CD14-positive monocyte (primary cell): ENCODE results near the gene REV3L. TPM values are rescaled to one million over a fixed set of nuclear protein-coding genes. Genes with fewer than 3 reads are reported as not detected.

Experiments used
- DNase-seq, 3 donors: peaks; one replicate each; pipeline ENCODE4 v3.0.0-alpha.2; 2011 to 2022
- H2AFZ ChIP-seq: 2 replicates; pipeline ENCODE4 v1.6.0; 2012; ENCODE audit warnings: mild to moderate bottlenecking, low read depth, low read length, inconsistent platforms; ENCODE audit not compliant: insufficient read depth, poor library complexity, severe bottlenecking
- H3K27ac ChIP-seq, 2 donors: 1 replicate in 1 of 2; 2 replicates in 1 of 2; pipeline ENCODE4 v1.5.1; 2012 to 2013; ENCODE audit warnings: low read length in 2 of 2, control low read depth in 1 of 2, inconsistent platforms in 1 of 2, low read depth in 1 of 2, mild to moderate bottlenecking in 1 of 2
- H3K27me3 ChIP-seq, 2 donors: one replicate each; pipeline versions ENCODE4 v1.6.0 to v1.6.1; 2011 to 2013; ENCODE audit warnings: low read length in 2 of 2; ENCODE audit not compliant: control insufficient read depth in 2 of 2, insufficient read depth in 2 of 2
- H3K36me3 ChIP-seq, 2 donors: replicated peaks in 1 of 2; 1 replicate in 1 of 2; 2 replicates in 1 of 2; pipeline versions ENCODE4 v1.5.1 to v1.6.1; 2012 to 2013; ENCODE audit warnings: low read length in 2 of 2, control low read depth in 1 of 2, inconsistent platforms in 1 of 2, mild to moderate bottlenecking in 1 of 2; ENCODE audit not compliant: insufficient read depth in 2 of 2, control insufficient read depth in 1 of 2
- H3K4me1 ChIP-seq, 2 donors: 1 replicate in 1 of 2; 2 replicates in 1 of 2; pipeline versions ENCODE4 v1.5.1 to v1.6.1; 2012 to 2013; ENCODE audit warnings: low read length in 2 of 2, control low read depth in 1 of 2, inconsistent platforms in 1 of 2, mild to moderate bottlenecking in 1 of 2, moderate library complexity in 1 of 2; ENCODE audit not compliant: insufficient read depth in 2 of 2, control insufficient read depth in 1 of 2
- H3K4me2 ChIP-seq: replicated peaks from 2 replicates; pipeline ENCODE3; 2012; ENCODE audit warnings: low read length, moderate library complexity, mild to moderate bottlenecking; ENCODE audit not compliant: poor library complexity, severe bottlenecking; ENCODE audit errors: extremely low read depth
- H3K4me3 ChIP-seq, 3 experiments: fragments of 200-600 bp in 1 of 3; sonication (generic) in 1 of 3; replicated peaks in 1 of 3; 1 replicate in 2 of 3; 2 replicates in 1 of 3; pipeline ENCODE4 v1.5.1; 2011 to 2013; ENCODE audit warnings: low read length in 3 of 3, mild to moderate bottlenecking in 3 of 3, control low read depth in 2 of 3, low read depth in 2 of 3, inconsistent platforms in 1 of 3, moderate library complexity in 1 of 3
- H3K79me2 ChIP-seq: 2 replicates; pipeline ENCODE4 v1.6.0; 2012; ENCODE audit warnings: mild to moderate bottlenecking, control low read depth, inconsistent platforms, low read length, moderate library complexity; ENCODE audit not compliant: insufficient read depth
- H3K9ac ChIP-seq: 2 replicates; pipeline ENCODE4 v1.6.0; 2017; ENCODE audit warnings: low read length, mild to moderate bottlenecking; ENCODE audit not compliant: insufficient read depth, poor library complexity, severe bottlenecking
- H3K9me3 ChIP-seq, 2 donors: replicated peaks in 1 of 2; 1 replicate in 1 of 2; 2 replicates in 1 of 2; pipeline versions ENCODE4 v1.5.1 to v1.6.1; 2012 to 2013; ENCODE audit warnings: low read length in 2 of 2, control low read depth in 1 of 2; ENCODE audit not compliant: control insufficient read depth in 1 of 2, insufficient read depth in 1 of 2
- H4K20me1 ChIP-seq: 2 replicates; pipeline ENCODE4 v1.6.0; 2012; ENCODE audit warnings: mild to moderate bottlenecking, low read length, control low read depth, moderate library complexity; ENCODE audit not compliant: insufficient read depth
- H3K27ac Mint-ChIP-seq, 7 donors: one replicate each; pipeline ENCODE4 v1.8.0; 2020; ENCODE audit warnings: mild to moderate bottlenecking in 7 of 7, mixed read lengths in 7 of 7, moderate library complexity in 6 of 7, inconsistent platforms in 2 of 7
- H3K27me3 Mint-ChIP-seq, 3 donors: one replicate each; pipeline ENCODE4 v1.8.0; 2021 to 2022; ENCODE audit warnings: low read depth in 3 of 3, mild to moderate bottlenecking in 3 of 3, mixed read lengths in 3 of 3, moderate library complexity in 3 of 3, inconsistent platforms in 1 of 3
- H3K36me3 Mint-ChIP-seq, 2 donors: one replicate each; pipeline ENCODE4 v1.8.0; 2020; ENCODE audit warnings: mixed read lengths in 2 of 2, inconsistent platforms in 1 of 2, mild to moderate bottlenecking in 1 of 2
- H3K4me1 Mint-ChIP-seq: one replicate; pipeline ENCODE4 v1.8.0; 2020; ENCODE audit warnings: mild to moderate bottlenecking, mixed read lengths
- H3K4me3 Mint-ChIP-seq, 2 donors: one replicate each; pipeline ENCODE4 v1.8.0; 2020; ENCODE audit warnings: mild to moderate bottlenecking in 2 of 2, mixed read lengths in 2 of 2, moderate library complexity in 1 of 2
- H3K9me3 Mint-ChIP-seq, 7 donors: one replicate each; pipeline ENCODE4 v1.8.0; 2020 to 2022; ENCODE audit warnings: mixed read lengths in 7 of 7, mild to moderate bottlenecking in 6 of 7, moderate library complexity in 6 of 7, inconsistent platforms in 2 of 7
- WGBS: methylation state at CpG from one replicate; pipeline ENCODE4 v1.1.5; 2013; ENCODE audit warnings: missing lambda C conversion rate; ENCODE audit not compliant: insufficient coverage; 5-methylcytosine and 5-hydroxymethylcytosine counted together
- intact Hi-C, 2 donors: fragments of 100-400 bp; cut with micrococcal nuclease; formaldehyde crosslinking; loops; one replicate each; pipeline versions ENCODE4 v1.15.0 to v1.15.1; 2023
- polyA plus RNA-seq, 3 donors: library from polyadenylated mRNA; depleted of rRNA in 1 of 3; unstranded in 2 of 3; stranded (reverse) in 1 of 3; fragments of 300-500 nt in 2 of 3; fragments of >200 nt in 1 of 3; fragmentation: Illumina TruSeq in 2 of 3; gene quantifications; 1 replicate in 2 of 3; 2 replicates in 1 of 3; pipeline ENCODE4 v1.2.3, GENCODE V29; 2012 to 2021
- TF ChIP-seq, protein P1 (sequence below): fragments of 200-600 bp; IDR thresholded peaks from one replicate; pipeline ENCODE4 v1.8.0; 2022; ENCODE audit warnings: antibody characterized with exemption, mild to moderate bottlenecking

The REV3L gene
- polyA plus RNA-seq, 3 donors = 3.4 to 5.7 (median 4.9) TPM

DNA sequence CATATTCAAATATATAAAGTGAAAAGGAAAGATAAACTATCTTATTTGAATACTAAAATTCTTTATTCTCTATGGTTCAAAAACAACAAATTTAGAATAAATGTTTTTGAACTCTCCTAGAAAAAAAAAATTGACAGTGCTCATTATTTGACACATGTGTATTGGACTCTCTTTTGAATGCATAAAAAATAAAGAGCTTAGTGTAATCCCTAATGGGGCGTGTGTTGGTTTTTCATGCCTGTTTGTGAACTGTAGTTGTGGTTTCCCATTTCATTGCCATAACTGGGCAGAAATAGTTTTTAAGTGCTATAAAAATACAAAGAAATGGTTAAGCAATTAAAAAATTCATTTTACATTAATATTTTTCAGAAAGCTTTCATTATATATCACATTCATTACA lies 101.3 kb downstream of the REV3L start:
- TF ChIP-seq, protein P1, sequence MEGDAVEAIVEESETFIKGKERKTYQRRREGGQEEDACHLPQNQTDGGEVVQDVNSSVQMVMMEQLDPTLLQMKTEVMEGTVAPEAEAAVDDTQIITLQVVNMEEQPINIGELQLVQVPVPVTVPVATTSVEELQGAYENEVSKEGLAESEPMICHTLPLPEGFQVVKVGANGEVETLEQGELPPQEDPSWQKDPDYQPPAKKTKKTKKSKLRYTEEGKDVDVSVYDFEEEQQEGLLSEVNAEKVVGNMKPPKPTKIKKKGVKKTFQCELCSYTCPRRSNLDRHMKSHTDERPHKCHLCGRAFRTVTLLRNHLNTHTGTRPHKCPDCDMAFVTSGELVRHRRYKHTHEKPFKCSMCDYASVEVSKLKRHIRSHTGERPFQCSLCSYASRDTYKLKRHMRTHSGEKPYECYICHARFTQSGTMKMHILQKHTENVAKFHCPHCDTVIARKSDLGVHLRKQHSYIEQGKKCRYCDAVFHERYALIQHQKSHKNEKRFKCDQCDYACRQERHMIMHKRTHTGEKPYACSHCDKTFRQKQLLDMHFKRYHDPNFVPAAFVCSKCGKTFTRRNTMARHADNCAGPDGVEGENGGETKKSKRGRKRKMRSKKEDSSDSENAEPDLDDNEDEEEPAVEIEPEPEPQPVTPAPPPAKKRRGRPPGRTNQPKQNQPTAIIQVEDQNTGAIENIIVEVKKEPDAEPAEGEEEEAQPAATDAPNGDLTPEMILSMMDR = no peak
- H2AFZ ChIP-seq = no peak overlapping the region
- H3K4me1 ChIP-seq = no peaks in the 10 kb centered on the region
- H3K79me2 ChIP-seq = no peaks in the 10 kb centered on the region
- H3K4me2 ChIP-seq = no peak overlapping the region
- no peaks in the 10 kb centered on the region for H3K9me3 Mint-ChIP-seq
- no peaks in the 10 kb centered on the region for H3K27me3 Mint-ChIP-seq
- intact Hi-C loops = no loop called here
- H3K9ac ChIP-seq = no peak overlapping the region
- H3K27ac Mint-ChIP-seq = no peak overlapping the region
- no peak for DNase-seq
- H3K9me3 ChIP-seq = no peaks in the 10 kb centered on the region
- peaks cover 17 to 50% of the 10 kb centered on the region in 2 donors for H3K36me3 ChIP-seq
- H3K27me3 ChIP-seq = no peaks in the 10 kb centered on the region
- no peaks in the 10 kb centered on the region for H4K20me1 ChIP-seq
- no CpG with 5 or more reads among the region's 1 CpG for WGBS
- H3K4me1 Mint-ChIP-seq = no peaks in the 10 kb centered on the region
- no peak overlapping the region for H3K4me3 ChIP-seq
- peaks cover 44 to 46% of the 10 kb centered on the region in 2 donors for H3K36me3 Mint-ChIP-seq
- no peak overlapping the region for H3K27ac ChIP-seq
- H3K4me3 Mint-ChIP-seq = no peak overlapping the region

DNA sequence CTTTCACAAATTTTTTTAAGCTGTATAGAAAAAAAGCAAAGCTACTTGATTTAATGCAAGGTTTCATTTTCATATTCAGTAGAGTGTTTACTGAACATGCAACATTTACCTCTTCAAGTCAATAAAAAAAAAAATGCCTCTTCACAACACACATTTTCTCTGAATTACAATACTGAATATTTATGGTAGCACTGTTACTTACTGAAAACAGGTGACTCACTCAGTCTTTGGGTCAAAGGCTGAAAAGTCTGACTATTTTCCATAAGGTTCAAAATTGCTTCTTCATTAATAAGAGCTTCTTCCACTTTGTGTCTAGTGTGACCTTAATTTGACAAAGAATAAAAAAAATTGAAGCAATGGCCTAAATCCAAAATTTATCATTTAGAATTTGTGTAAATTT lies 101.9 kb downstream of the REV3L start:
- H3K27ac Mint-ChIP-seq = no peak overlapping the region
- no peaks in the 10 kb centered on the region for H3K4me1 ChIP-seq
- H3K4me3 Mint-ChIP-seq = no peak overlapping the region
- no peak for DNase-seq
- no peaks in the 10 kb centered on the region for H3K4me1 Mint-ChIP-seq
- H3K4me2 ChIP-seq = no peak overlapping the region
- H3K79me2 ChIP-seq = no peaks in the 10 kb centered on the region
- intact Hi-C loops = no loop called here
- no peak overlapping the region for H3K4me3 ChIP-seq
- H3K27me3 ChIP-seq = no peaks in the 10 kb centered on the region
- peaks cover 48 to 51% of the 10 kb centered on the region in 2 donors for H3K36me3 Mint-ChIP-seq
- no peak overlapping the region for H2AFZ ChIP-seq
- no peaks in the 10 kb centered on the region for H3K9me3 ChIP-seq
- peaks cover 23 to 54% of the 10 kb centered on the region in 2 donors for H3K36me3 ChIP-seq
- H3K9me3 Mint-ChIP-seq = no peaks in the 10 kb centered on the region
- no peaks in the 10 kb centered on the region for H4K20me1 ChIP-seq
- no peaks in the 10 kb centered on the region for H3K27me3 Mint-ChIP-seq
- H3K9ac ChIP-seq = no peak overlapping the region
- TF ChIP-seq, protein P1 = no peak
- H3K27ac ChIP-seq = no peak overlapping the region
